ENCODE measurements around the gene EML3. TPM values are rescaled to one million over a fixed set of nuclear protein-coding genes. Genes with fewer than 3 reads are reported as not detected.

Gene EML3
- total and polyA plus RNA-seq, 7 experiments from 2014 or later = 14.6 to 209 (median 169) TPM

- H3K27me3 Mint-ChIP-seq = no peaks in the 10 kb centered on the region
- ATAC-seq (no peak), DNase-seq (no peak)
- Histone ChIP-seq H3K9me3 (ENCODE audit: control insufficient read depth in 2 of 3, low read length in 3 of 3) (no peaks in the 10 kb centered on the region), H3K4me3 (ENCODE audit: low read length) (no peak overlapping the region), H3K27me3 (ENCODE audit: control insufficient read depth in 2 of 2, insufficient read depth in 2 of 2, low read length in 2 of 2) (no peaks in the 10 kb centered on the region), H3K27ac (ENCODE audit: low read depth, low read length) (peak overlapping the region; percentile 83), H3K36me3 (ENCODE audit: control insufficient read depth in 2 of 3, insufficient read depth in 3 of 3, low read length in 3 of 3) (peaks cover 0 to 71% (median 0%) of the 10 kb centered on the region in 3 experiments), H3K4me1 (ENCODE audit: control insufficient read depth in 2 of 2, insufficient read depth in 2 of 2, low read length in 2 of 2) (peaks cover 8 to 11% of the 10 kb centered on the region in 2 donors)
- peaks cover 0 to 2% (median 0%) of the 10 kb centered on the region in 11 donors for H3K9me3 Mint-ChIP-seq
- ChIA-PET POLR2A (interaction anchor here (0.9 to 8.1 kb wide), 9 partner anchors 10 to 94 kb away, joined by 3 to 92 read pairs (median 7); partner anchors contain the start of genes AHNAK, MTA2 and TUT1), CTCF (interaction anchor here (0.5 to 2.1 kb wide), 4 partner anchors 13 to 177 kb away, joined by 3 to 12 read pairs (median 4); partner anchors contain the start of genes HNRNPUL2 and TUT1)
- intact Hi-C loops (cut with micrococcal nuclease) = no loop called here
- H3K4me3 Mint-ChIP-seq = peak overlapping the region; percentile 94 to 100 (median 97)
- peaks cover 37 to 54% (median 40%) of the 10 kb centered on the region in 7 donors for H3K4me1 Mint-ChIP-seq
- H3K27ac Mint-ChIP-seq = peak overlapping the region; percentile 81 to 98 (median 95)
- H3K36me3 Mint-ChIP-seq = peaks cover 16 to 33% (median 27%) of the 10 kb centered on the region in 5 donors
These were observed 37.4 kb downstream of the EML3 start for GRCh38 chr11:62575156-62575555.

DNA sequence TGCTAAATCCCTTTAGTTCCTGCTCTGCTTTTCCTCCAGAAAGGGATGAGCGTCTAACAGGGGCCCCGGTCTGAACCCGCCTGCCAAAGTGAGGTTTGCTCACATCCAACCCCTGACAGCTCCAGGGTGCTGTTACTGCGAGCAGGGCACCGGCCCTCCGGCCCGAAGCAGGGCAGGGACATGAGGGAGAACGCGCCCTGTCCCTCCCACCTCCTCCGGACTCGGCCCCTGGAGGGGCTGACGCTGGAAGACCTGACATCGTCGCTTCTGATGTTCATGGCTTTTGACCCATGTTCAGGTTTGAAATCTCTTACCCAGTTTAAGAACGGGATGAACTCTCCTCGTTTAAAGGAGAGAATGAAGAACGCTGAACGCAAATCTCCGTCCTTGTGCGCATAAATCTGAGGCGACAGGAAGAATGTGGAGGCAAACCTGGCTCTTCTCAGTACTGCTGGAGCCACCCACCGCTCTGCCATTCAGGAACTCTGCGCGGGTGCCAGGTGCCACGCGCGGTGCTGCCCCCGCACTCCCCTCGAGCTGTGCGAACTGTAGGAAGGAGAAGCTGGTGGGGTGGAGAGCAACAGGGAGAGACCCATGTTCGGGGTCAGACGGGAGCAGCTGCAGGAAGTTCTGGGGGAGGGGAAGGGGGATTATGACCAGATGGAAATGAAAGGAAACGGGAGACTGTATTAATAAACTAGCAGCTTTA is 38.1 kb downstream of the EML3 start:
- Mint-ChIP-seq H3K27me3 (no peaks in the 10 kb centered on the region), H3K4me3 (peak overlapping the region; percentile 94 to 100 (median 97)), H3K36me3 (peaks cover 16 to 34% (median 30%) of the 10 kb centered on the region in 5 donors), H3K9me3 (peaks cover 0 to 2% (median 0%) of the 10 kb centered on the region in 11 donors), H3K4me1 (peaks cover 39 to 59% (median 43%) of the 10 kb centered on the region in 7 donors), H3K27ac (peak overlapping the region; percentile 81 to 98 (median 95))
- H3K27ac ChIP-seq (ENCODE audit: low read depth, low read length) = peak overlapping the region; percentile 83
- H3K4me1 ChIP-seq (ENCODE audit: control insufficient read depth in 2 of 2, insufficient read depth in 2 of 2, low read length in 2 of 2) = peaks cover 8 to 11% of the 10 kb centered on the region in 2 donors
- ChIA-PET CTCF (interaction anchor here (0.5 to 2.1 kb wide), 9 partner anchors 14 to 267 kb away, joined by 3 to 12 read pairs (median 4); partner anchors contain the start of genes HNRNPUL2 and TUT1), POLR2A (interaction anchor here (0.6 to 8.1 kb wide), 34 partner anchors 9 to 307 kb away, joined by 3 to 92 read pairs (median 5); partner anchors contain the start of genes AHNAK, B3GAT3, C11orf98 and CSKMT)
- peaks cover 0 to 73% (median 0%) of the 10 kb centered on the region in 3 experiments for H3K36me3 ChIP-seq (ENCODE audit: control insufficient read depth in 2 of 3, insufficient read depth in 3 of 3, low read length in 3 of 3)
- H3K9me3 ChIP-seq (ENCODE audit: control insufficient read depth in 2 of 3, low read length in 3 of 3) = no peaks in the 10 kb centered on the region
- H3K27me3 ChIP-seq (ENCODE audit: control insufficient read depth in 2 of 2, insufficient read depth in 2 of 2, low read length in 2 of 2) = no peaks in the 10 kb centered on the region
- ATAC-seq (peak; percentile 2), DNase-seq (peak in 3 of 9 donors; percentile 17 to 25 (median 23))
- peak overlapping the region; percentile 79 for H3K4me3 ChIP-seq (ENCODE audit: low read length)
- intact Hi-C loops (cut with micrococcal nuclease) = loop anchor here (1.0 to 5.0 kb wide), 8 partner anchors 17 to 306 kb away; partner anchors contain the start of genes TUT1 (in 2 of the 2), AHNAK (in 1 of the 2), EML3 (in 1 of the 2) and INTS5 (in 1 of the 2)

DNA sequence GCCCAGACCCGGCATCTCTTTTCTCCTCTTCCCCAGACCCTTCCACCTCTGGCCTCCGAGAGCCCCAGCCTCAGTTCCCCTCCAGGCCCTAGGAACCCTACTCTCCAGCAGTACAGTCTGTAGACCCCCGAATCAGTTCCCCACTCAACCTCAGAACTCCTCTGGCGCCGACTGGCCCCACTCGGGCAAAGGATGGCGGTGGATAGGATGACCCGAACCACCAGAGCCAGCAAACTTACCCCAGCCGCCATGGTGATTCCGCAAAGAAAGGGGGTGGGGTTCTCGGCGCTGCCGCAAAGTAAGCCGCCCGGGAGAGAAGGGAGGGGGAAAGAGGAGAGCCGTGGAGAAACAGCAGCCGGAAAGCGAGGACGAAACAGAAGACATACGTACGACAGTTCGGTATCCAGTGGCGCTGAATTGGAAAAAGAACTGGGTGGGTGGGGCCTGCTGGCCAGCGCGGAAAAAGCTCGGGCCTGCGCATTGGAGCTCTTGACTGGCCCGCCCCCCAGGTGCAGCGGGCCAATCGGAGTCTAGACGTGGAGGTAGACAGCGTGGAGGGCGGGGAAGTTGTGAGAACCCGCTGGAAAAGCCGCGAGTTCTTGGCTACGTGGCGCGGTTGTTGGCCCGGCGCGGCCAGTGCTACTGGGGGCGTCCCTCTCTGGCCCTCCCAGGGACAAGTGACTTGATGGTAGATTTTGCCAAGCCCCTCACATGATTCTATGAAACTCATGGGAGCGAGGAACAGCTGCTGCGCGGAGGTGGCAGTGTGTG is 38.8 kb downstream of the EML3 start, which contains the start of gene EEF1G:
EEF1G (minus strand) TSS at position 300 of the 771 bp plus-strand sequence; CDS start at position 251, 49 bp downstream.
- peak within 1 kb of the TSS; percentile 82 for H3K4me3 ChIP-seq (ENCODE audit: low read length)
- no peaks in the 10 kb centered on the region for H3K27me3 ChIP-seq (ENCODE audit: control insufficient read depth in 2 of 2, insufficient read depth in 2 of 2, low read length in 2 of 2)
- peaks cover 0 to 2% (median 0%) of the 10 kb centered on the region in 11 donors for H3K9me3 Mint-ChIP-seq
- DNase-seq = peak; percentile 88 to 100 (median 99)
- intact Hi-C loops (cut with micrococcal nuclease) = loop anchor here (1.0 to 5.0 kb wide), 14 partner anchors 16 to 307 kb away; partner anchors contain the start of genes HNRNPUL2 (in 2 of the 2), SLC3A2 (in 2 of the 2), TUT1 (in 2 of the 2) and AHNAK (in 1 of the 2)
- H3K9me3 ChIP-seq (ENCODE audit: control insufficient read depth in 2 of 3, low read length in 3 of 3) = no peaks in the 10 kb centered on the region
- CTCF ChIA-PET = interaction anchor here (0.6 to 2.1 kb wide), 7 partner anchors 14 to 267 kb away, joined by 3 to 12 read pairs (median 4); partner anchors contain the start of gene TUT1
- H3K27ac ChIP-seq (ENCODE audit: low read depth, low read length) = peak within 1 kb of the TSS; percentile 88
- peak within 1 kb of the TSS; percentile 94 to 100 (median 97) for H3K4me3 Mint-ChIP-seq
- no peaks in the 10 kb centered on the region for H3K27me3 Mint-ChIP-seq
- POLR2A ChIA-PET = interaction anchor here (0.6 to 8.1 kb wide), 34 partner anchors 8 to 308 kb away, joined by 3 to 92 read pairs (median 5); partner anchors contain the start of genes AHNAK, B3GAT3, C11orf98 and CSKMT
- ATAC-seq = peak; percentile 96
- H3K36me3 ChIP-seq (ENCODE audit: control insufficient read depth in 2 of 3, insufficient read depth in 3 of 3, low read length in 3 of 3) = peaks cover 0 to 74% (median under 1%) of the 10 kb centered on the region in 3 experiments
- H3K36me3 Mint-ChIP-seq = peaks cover 16 to 34% (median 30%) of the 10 kb centered on the region in 5 donors
- H3K4me1 ChIP-seq (ENCODE audit: control insufficient read depth in 2 of 2, insufficient read depth in 2 of 2, low read length in 2 of 2) = peaks cover 8 to 11% of the 10 kb centered on the region in 2 donors
- peak within 1 kb of the TSS; percentile 81 to 98 (median 95) for H3K27ac Mint-ChIP-seq
- H3K4me1 Mint-ChIP-seq = peaks cover 39 to 61% (median 45%) of the 10 kb centered on the region in 7 donors

DNA sequence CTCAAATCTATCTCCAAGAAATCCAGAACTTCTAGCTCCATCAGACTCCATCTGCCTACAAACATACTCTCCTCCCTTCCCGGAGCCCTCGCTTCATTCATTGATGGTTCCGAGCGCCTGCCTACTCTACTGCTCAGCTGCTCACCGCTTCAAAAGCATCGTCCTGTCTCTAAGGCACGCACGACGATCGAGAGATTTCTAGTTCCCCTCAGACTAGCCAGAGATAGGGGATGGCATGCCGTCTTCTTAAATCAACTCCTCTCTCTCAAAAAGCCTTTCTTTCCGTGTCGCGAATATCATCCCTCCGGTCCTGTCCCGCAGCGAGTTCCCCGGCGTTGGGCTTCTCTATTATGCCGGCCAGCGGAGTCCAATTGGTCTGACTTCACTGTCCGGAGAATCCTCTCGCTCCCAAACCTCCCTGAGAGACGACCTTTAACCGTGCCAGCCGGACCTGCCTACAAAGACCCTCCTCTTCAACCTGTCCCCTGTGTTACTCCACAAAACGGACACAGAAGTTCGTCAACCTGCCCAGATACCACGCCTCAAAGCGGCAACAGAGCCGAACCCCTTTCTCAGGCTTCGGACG is 39.5 kb downstream of the EML3 start:
- ATAC-seq (no peak), DNase-seq (peak in 6 of 9 donors; percentile 18 to 44 (median 40))
- Histone ChIP-seq H3K4me3 (ENCODE audit: low read length) (peak overlapping the region; percentile 82), H3K27me3 (ENCODE audit: control insufficient read depth in 2 of 2, insufficient read depth in 2 of 2, low read length in 2 of 2) (no peaks in the 10 kb centered on the region), H3K36me3 (ENCODE audit: control insufficient read depth in 2 of 3, insufficient read depth in 3 of 3, low read length in 3 of 3) (peaks cover 0 to 73% (median 4%) of the 10 kb centered on the region in 3 experiments), H3K9me3 (ENCODE audit: control insufficient read depth in 2 of 3, low read length in 3 of 3) (no peaks in the 10 kb centered on the region), H3K27ac (ENCODE audit: low read depth, low read length) (peak overlapping the region; percentile 88), H3K4me1 (ENCODE audit: control insufficient read depth in 2 of 2, insufficient read depth in 2 of 2, low read length in 2 of 2) (peaks cover 8 to 11% of the 10 kb centered on the region in 2 donors)
- CTCF ChIA-PET = interaction anchor here (1.0 to 2.1 kb wide), 7 partner anchors 13 to 179 kb away, joined by 3 to 12 read pairs (median 4); partner anchors contain the start of gene TUT1
- peaks cover 39 to 61% (median 47%) of the 10 kb centered on the region in 7 donors for H3K4me1 Mint-ChIP-seq
- H3K27me3 Mint-ChIP-seq = no peaks in the 10 kb centered on the region
- H3K36me3 Mint-ChIP-seq = peaks cover 16 to 34% (median 28%) of the 10 kb centered on the region in 5 donors
- no peaks in the 10 kb centered on the region for H3K9me3 Mint-ChIP-seq
- H3K4me3 Mint-ChIP-seq = peak overlapping the region; percentile 94 to 100 (median 97)
- POLR2A ChIA-PET = interaction anchor here (0.6 to 8.1 kb wide), 26 partner anchors 7 to 308 kb away, joined by 3 to 92 read pairs (median 5); partner anchors contain the start of genes B3GAT3, C11orf98, CSKMT and HNRNPUL2
- intact Hi-C loops (cut with micrococcal nuclease) = loop anchor here (1.0 to 5.0 kb wide), 8 partner anchors 16 to 308 kb away; partner anchors contain the start of genes HNRNPUL2 (in 2 of the 2) and SLC3A2 (in 1 of the 2)
- H3K27ac Mint-ChIP-seq = peak overlapping the region; percentile 81 to 98 (median 95)

- POLR2A ChIA-PET = interaction anchor here (0.6 to 8.1 kb wide), 6 partner anchors 16 to 182 kb away, joined by 3 to 92 read pairs (median 6); partner anchors contain the start of genes B3GAT3 and TUT1
- Mint-ChIP-seq H3K4me3 (peak overlapping the region; percentile 94 to 100 (median 97)), H3K4me1 (peaks cover 39 to 61% (median 50%) of the 10 kb centered on the region in 7 donors), H3K27ac (peak overlapping the region; percentile 54 to 98 (median 95)), H3K36me3 (peaks cover 16 to 34% (median 27%) of the 10 kb centered on the region in 5 donors), H3K9me3 (no peaks in the 10 kb centered on the region), H3K27me3 (no peaks in the 10 kb centered on the region)
- no peaks in the 10 kb centered on the region for H3K9me3 ChIP-seq (ENCODE audit: control insufficient read depth in 2 of 3, low read length in 3 of 3)
- peaks cover 8 to 11% of the 10 kb centered on the region in 2 donors for H3K4me1 ChIP-seq (ENCODE audit: control insufficient read depth in 2 of 2, insufficient read depth in 2 of 2, low read length in 2 of 2)
- CTCF ChIA-PET = interaction anchor here (0.7 to 1.3 kb wide), 4 partner anchors 12 to 178 kb away, joined by 3 to 4 read pairs (median 4); no protein-coding TSS in a partner anchor
- H3K4me3 ChIP-seq (ENCODE audit: low read length) = peak overlapping the region; percentile 82
- H3K27me3 ChIP-seq (ENCODE audit: control insufficient read depth in 2 of 2, insufficient read depth in 2 of 2, low read length in 2 of 2) = no peaks in the 10 kb centered on the region
- DNase-seq (no peak), ATAC-seq (no peak)
- H3K36me3 ChIP-seq (ENCODE audit: control insufficient read depth in 2 of 3, insufficient read depth in 3 of 3, low read length in 3 of 3) = peaks cover 0 to 69% (median 4%) of the 10 kb centered on the region in 3 experiments
- intact Hi-C loops (cut with micrococcal nuclease) = loop anchor here (2.0 to 5.0 kb wide), 2 partner anchors 285 to 308 kb away; partner anchors contain the start of gene SLC3A2 (in 1 of the 2)
- peak overlapping the region; percentile 88 for H3K27ac ChIP-seq (ENCODE audit: low read depth, low read length)
These were observed 40.1 kb downstream of the EML3 start for GRCh38 chr11:62572431-62572830.
